Smooth muscle cell (in vitro differentiated cells): ENCODE measurements around the gene DAO. TPM values are rescaled to one million over a fixed set of nuclear protein-coding genes. Genes with fewer than 3 reads are reported as not detected.

Source experiments
- DNase-seq: peaks from one replicate; lab custom pipeline; 2025; ENCODE audit not compliant: unreplicated experiment; lab: John Stamatoyannopoulos, UW
- H2AFZ ChIP-seq: fragments of 200-600 bp; sonication (generic); 2 replicates; pipeline ENCODE4 v1.6.0; 2016; ENCODE audit warnings: antibody characterized with exemption, low read depth, mild to moderate bottlenecking
- H3F3A ChIP-seq: fragments of 200-600 bp; sonication (generic); 2 replicates; pipeline ENCODE4 v1.6.0; 2017; ENCODE audit warnings: antibody characterized with exemption, low read depth
- H3K27ac ChIP-seq: fragments of 200-600 bp; sonication (generic); 2 replicates; pipeline ENCODE4 v1.5.1; 2016; ENCODE audit warnings: low read depth, mild to moderate bottlenecking
- H3K27me3 ChIP-seq: fragments of 200-600 bp; sonication (generic); 2 replicates; pipeline ENCODE4 v1.6.1; 2016; ENCODE audit warnings: low read depth, mild to moderate bottlenecking
- H3K36me3 ChIP-seq: fragments of 200-600 bp; sonication (generic); 2 replicates; pipeline ENCODE4 v1.5.1; 2016; ENCODE audit warnings: low read depth
- H3K4me1 ChIP-seq: fragments of 200-600 bp; sonication (generic); 2 replicates; pipeline ENCODE4 v1.5.1; 2016; ENCODE audit warnings: low read depth
- H3K4me2 ChIP-seq: fragments of 200-600 bp; sonication (generic); 2 replicates; pipeline ENCODE4 v1.6.0; 2016; ENCODE audit warnings: mild to moderate bottlenecking
- H3K4me3 ChIP-seq: fragments of 200-600 bp; sonication (generic); 2 replicates; pipeline ENCODE4 v1.5.1; 2016; ENCODE audit warnings: mild to moderate bottlenecking
- H3K79me2 ChIP-seq: fragments of 200-600 bp; sonication (generic); 2 replicates; pipeline ENCODE4 v1.6.0; 2016; ENCODE audit warnings: low read depth, mild to moderate bottlenecking
- H3K9ac ChIP-seq: fragments of 200-600 bp; sonication (generic); 2 replicates; pipeline ENCODE4 v1.6.0; 2016; ENCODE audit warnings: low read depth
- H3K9me3 ChIP-seq: fragments of 200-600 bp; sonication (generic); replicated peaks from 2 replicates; pipeline ENCODE4 v1.5.1; 2016; ENCODE audit warnings: low read depth
- H4K20me1 ChIP-seq: fragments of 200-600 bp; sonication (generic); 2 replicates; pipeline ENCODE4 v1.6.0; 2016; ENCODE audit warnings: low read depth
- WGBS: methylation state at CpG from one replicate; pipeline ENCODE4 v1.1.7; 2016; ENCODE audit warnings: low lambda C conversion rate; 5-methylcytosine and 5-hydroxymethylcytosine counted together
- polyA plus RNA-seq: library from polyadenylated mRNA; unstranded; fragments of >200 nt; fragmentation: Nextera tagmentation; extraction: Ambion mirVana; gene quantifications from 2 replicates; pipeline ENCODE4 v1.2.1, GENCODE V29; 2016
- total RNA-seq: library from RNA; depleted of rRNA; stranded (reverse); fragments of >200 nt; gene quantifications from 2 replicates; pipeline ENCODE4 v1.2.3, GENCODE V29; 2014
- TF ChIP-seq, protein P1 (sequence below): fragments of 200-600 bp; sonication (generic); IDR thresholded peaks from 2 replicates; pipeline ENCODE4 v1.5.1; 2017; ENCODE audit warnings: borderline replicate concordance, mild to moderate bottlenecking, antibody characterized with exemption; ENCODE audit not compliant: insufficient read depth, poor library complexity, severe bottlenecking

DAO gene
- total and polyA plus RNA-seq, 2 experiments from 2014 or later, result not detected

GRCh38 chr12:108890208-108890607 lies 10.3 kb downstream of the DAO start:
- WGBS, result 60% methylated on average over 2 of the region's 2 CpGs
- Histone ChIP-seq H3K4me1 (no peaks in the 10 kb centered on the region), H4K20me1 (no peaks in the 10 kb centered on the region), H3K36me3 (no peaks in the 10 kb centered on the region), H3K4me3 (no peak overlapping the region), H3K79me2 (no peaks in the 10 kb centered on the region), H3K27me3 (no peaks in the 10 kb centered on the region), H3F3A (no peaks in the 10 kb centered on the region), H2AFZ (no peak overlapping the region), H3K27ac (no peak overlapping the region), H3K9ac (no peak overlapping the region), H3K4me2 (no peak overlapping the region), H3K9me3 (no peaks in the 10 kb centered on the region)
- DNase-seq, result no peak
- TF ChIP-seq, protein P1, sequence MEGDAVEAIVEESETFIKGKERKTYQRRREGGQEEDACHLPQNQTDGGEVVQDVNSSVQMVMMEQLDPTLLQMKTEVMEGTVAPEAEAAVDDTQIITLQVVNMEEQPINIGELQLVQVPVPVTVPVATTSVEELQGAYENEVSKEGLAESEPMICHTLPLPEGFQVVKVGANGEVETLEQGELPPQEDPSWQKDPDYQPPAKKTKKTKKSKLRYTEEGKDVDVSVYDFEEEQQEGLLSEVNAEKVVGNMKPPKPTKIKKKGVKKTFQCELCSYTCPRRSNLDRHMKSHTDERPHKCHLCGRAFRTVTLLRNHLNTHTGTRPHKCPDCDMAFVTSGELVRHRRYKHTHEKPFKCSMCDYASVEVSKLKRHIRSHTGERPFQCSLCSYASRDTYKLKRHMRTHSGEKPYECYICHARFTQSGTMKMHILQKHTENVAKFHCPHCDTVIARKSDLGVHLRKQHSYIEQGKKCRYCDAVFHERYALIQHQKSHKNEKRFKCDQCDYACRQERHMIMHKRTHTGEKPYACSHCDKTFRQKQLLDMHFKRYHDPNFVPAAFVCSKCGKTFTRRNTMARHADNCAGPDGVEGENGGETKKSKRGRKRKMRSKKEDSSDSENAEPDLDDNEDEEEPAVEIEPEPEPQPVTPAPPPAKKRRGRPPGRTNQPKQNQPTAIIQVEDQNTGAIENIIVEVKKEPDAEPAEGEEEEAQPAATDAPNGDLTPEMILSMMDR, result no peak

DNA sequence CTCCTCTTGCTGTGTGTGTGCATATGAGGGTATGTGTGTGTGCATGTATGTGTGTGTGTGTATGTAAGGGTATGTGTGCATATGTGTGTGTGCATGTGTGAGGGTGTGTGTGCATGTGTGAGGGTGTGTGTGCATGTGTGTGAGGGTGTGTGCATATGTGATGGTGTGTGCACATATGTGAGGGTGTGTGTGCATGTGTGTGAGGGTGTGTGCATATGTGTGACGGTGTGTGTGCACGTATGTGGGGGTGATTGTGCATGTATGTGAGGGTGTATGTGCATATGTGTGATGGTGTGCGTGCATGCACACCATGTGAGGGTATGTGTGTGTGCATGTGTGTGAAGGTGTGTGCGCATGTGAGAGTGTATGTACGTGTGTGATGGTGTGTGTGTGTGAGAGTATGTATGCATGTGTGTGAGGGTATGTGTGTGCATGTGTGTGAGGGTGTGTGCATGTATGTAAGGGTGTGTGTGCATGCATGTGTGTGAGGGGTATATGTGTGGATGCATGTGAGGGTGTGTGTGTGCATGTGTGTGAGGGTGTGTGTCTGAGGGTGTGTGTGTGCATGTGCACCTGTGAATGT lies 15.4 kb downstream of the DAO start:
- no peak for DNase-seq
- Histone ChIP-seq H3K4me1 (no peaks in the 10 kb centered on the region), H3K27me3 (peaks cover 1% of the 10 kb centered on the region), H3K4me2 (no peak overlapping the region), H3K9me3 (no peaks in the 10 kb centered on the region), H3K27ac (no peak overlapping the region), H3K4me3 (no peak overlapping the region), H2AFZ (no peak overlapping the region), H3K79me2 (no peaks in the 10 kb centered on the region), H3K9ac (no peak overlapping the region), H4K20me1 (no peaks in the 10 kb centered on the region), H3F3A (no peaks in the 10 kb centered on the region), H3K36me3 (no peaks in the 10 kb centered on the region)
- TF ChIP-seq, protein P1, result no peak
- 71% methylated on average over 5 of the region's 5 CpGs for WGBS

GRCh38 chr12:108896336-108896735 lies 16.4 kb downstream of the DAO start:
- H3F3A ChIP-seq, result no peaks in the 10 kb centered on the region
- H3K9ac ChIP-seq, result no peak overlapping the region
- DNase-seq, result no peak
- H3K36me3 ChIP-seq, result no peaks in the 10 kb centered on the region
- no peak overlapping the region for H3K27ac ChIP-seq
- no peaks in the 10 kb centered on the region for H3K79me2 ChIP-seq
- no peak overlapping the region for H2AFZ ChIP-seq
- no peaks in the 10 kb centered on the region for H3K4me1 ChIP-seq
- H3K4me3 ChIP-seq, result no peak overlapping the region
- H4K20me1 ChIP-seq, result no peaks in the 10 kb centered on the region
- no peaks in the 10 kb centered on the region for H3K9me3 ChIP-seq
- 49% methylated on average over 5 of the region's 8 CpGs for WGBS
- H3K4me2 ChIP-seq, result no peak overlapping the region
- peaks cover 3% of the 10 kb centered on the region for H3K27me3 ChIP-seq
- TF ChIP-seq, protein P1, result no peak

DNA sequence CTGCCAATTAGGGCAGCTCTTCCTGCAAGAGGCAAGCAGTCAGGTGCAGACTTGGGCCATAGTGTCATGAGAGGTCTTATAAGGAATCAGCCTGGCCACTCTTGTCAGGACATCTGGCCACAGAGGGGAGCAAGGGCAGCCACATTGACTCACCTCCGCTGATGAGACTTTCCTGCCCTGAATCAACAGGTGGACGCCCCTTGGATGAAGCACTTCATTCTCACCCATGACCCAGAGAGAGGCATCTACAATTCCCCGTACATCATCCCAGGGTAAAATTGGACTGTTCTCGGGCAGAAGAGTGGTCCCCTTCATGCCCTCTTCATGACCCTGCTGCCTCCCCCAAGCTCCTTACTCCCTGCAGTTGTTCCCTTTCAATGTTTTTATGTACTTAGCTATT lies 16.9 kb downstream of the DAO start:
- H3K4me3 ChIP-seq, result no peak overlapping the region
- no peak overlapping the region for H3K4me2 ChIP-seq
- H3K27me3 ChIP-seq, result peaks cover 3% of the 10 kb centered on the region
- no peaks in the 10 kb centered on the region for H3K36me3 ChIP-seq
- no peaks in the 10 kb centered on the region for H3K4me1 ChIP-seq
- H3K27ac ChIP-seq, result no peak overlapping the region
- H2AFZ ChIP-seq, result no peak overlapping the region
- H3F3A ChIP-seq, result no peaks in the 10 kb centered on the region
- TF ChIP-seq, protein P1, result no peak
- no peaks in the 10 kb centered on the region for H3K79me2 ChIP-seq
- no peaks in the 10 kb centered on the region for H4K20me1 ChIP-seq
- no peak overlapping the region for H3K9ac ChIP-seq
- H3K9me3 ChIP-seq, result no peaks in the 10 kb centered on the region
- no peak for DNase-seq
- 89% methylated on average over 3 of the region's 4 CpGs for WGBS
